ENCODE results near the gene ZBTB7C.

The ZBTB7C gene

GRCh38 chr18:48073211-48073930, 335.8 kb downstream of the ZBTB7C start:
- DNase-seq, result no peak

GRCh38 chr18:48072428-48073204, 336.6 kb downstream of the ZBTB7C start:
- no peak for DNase-seq

DNA sequence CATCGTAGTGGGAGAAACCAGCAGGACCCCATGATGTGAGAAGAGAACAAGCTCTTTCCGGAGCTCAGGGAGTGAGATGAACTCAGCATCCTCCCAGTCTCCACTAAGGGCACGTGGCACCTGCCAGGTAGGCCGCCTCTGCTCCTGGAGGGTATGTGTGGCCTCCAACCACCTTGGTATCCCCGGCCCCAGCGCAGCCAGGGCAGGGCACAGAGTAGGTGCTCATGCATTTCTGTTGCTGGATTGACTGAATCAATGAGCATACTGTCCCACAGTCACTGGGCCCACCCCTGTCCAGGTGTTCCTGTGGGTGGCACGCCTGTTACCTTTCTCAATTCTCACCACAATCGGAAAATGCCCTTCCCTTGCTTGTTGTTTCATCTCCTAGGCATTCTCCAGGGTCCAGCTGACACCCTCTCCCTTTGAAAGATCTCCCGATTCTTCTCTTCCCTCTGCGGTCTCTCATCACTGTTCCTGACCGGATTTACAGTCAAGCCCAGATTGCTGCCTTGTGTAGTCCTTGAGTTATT, 340.2 kb downstream of the ZBTB7C start:
- no peak for DNase-seq

- DNase-seq, result no peak
Observed at GRCh38 chr18:48066225-48066652, 342.9 kb downstream of the ZBTB7C start.

- DNase-seq, result no peak
Observed at GRCh38 chr18:48065601-48065995, 343.6 kb downstream of the ZBTB7C start.

GRCh38 chr18:48064978-48065600, 344.1 kb downstream of the ZBTB7C start:
- DNase-seq, result no peak

GRCh38 chr18:48061781-48062570, 347.2 kb downstream of the ZBTB7C start:
- DNase-seq, result no peak

GRCh38 chr18:48060970-48061369, 348.2 kb downstream of the ZBTB7C start:
- DNase-seq, result no peak

DNA sequence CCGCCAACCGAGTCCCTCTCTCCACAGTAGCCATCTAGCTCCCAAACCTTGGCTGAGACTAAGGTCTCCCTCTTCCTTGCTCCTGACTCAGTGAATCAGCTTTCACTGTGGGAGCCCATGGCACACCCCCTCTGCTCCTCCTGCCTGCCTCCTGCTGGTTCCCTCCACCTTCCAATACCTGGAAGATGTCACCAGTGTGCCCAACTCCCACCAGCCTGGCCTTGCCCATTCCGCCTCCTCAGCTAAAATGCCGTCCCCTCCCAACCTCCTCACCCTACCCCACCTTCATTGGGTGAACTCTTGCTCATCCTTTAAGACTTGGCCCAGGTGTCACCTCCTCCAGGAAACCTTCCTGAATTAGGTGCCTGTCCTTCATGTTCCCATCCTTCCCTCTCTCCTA, 348.8 kb downstream of the ZBTB7C start:
- no peak for DNase-seq

DNA sequence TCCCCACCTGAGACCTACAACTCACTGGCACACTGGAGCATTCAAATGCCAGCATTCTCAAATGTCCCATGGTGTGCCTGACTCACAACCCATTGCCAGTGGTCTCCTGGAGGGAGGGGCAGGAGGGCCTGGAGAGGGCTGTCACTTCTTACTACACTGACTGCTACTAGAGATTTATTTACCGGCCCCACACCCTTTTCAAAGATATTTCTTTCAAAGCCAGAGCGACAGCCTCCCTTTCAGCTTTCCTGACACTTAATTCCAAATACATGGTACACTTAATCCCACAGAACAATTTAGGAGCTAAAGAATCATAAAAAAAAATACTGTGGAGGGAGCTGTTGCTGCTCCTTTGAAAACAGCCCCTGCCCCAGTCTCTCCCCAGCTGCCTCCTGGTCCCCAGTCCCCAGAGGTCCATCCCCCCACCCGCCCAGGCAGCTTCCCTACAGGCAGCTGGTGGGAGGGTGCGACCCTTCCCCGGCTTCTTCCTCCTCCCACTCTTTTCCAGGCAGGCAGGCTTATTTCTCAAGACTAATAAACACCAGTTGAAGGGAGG, 349.6 kb downstream of the ZBTB7C start:
- no peak for DNase-seq

DNA sequence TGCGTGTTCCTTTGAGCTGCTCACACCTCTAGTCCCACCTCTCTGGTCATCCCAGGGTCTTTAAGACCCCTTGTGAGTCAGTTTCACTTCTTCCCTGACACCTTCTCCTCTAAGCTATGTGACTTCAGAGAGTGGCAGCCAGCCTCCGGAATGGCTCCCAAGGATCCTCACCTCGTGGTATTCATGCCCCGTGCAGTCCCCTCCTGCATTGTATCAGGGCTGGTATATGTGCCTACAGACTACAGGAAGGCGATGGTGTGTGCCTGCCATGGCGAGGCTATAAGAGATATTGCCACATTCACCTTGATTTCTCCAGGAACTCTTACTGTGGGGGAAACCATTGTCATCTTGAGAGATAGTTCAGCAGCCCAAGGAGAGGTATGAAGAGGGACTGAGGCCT, 350.7 kb downstream of the ZBTB7C start:
- no peak for DNase-seq

GRCh38 chr18:48057018-48057417, 352.2 kb downstream of the ZBTB7C start:
- DNase-seq, result no peak

- no peak for DNase-seq
Observed at GRCh38 chr18:48055351-48055750, 353.8 kb downstream of the ZBTB7C start.

DNA sequence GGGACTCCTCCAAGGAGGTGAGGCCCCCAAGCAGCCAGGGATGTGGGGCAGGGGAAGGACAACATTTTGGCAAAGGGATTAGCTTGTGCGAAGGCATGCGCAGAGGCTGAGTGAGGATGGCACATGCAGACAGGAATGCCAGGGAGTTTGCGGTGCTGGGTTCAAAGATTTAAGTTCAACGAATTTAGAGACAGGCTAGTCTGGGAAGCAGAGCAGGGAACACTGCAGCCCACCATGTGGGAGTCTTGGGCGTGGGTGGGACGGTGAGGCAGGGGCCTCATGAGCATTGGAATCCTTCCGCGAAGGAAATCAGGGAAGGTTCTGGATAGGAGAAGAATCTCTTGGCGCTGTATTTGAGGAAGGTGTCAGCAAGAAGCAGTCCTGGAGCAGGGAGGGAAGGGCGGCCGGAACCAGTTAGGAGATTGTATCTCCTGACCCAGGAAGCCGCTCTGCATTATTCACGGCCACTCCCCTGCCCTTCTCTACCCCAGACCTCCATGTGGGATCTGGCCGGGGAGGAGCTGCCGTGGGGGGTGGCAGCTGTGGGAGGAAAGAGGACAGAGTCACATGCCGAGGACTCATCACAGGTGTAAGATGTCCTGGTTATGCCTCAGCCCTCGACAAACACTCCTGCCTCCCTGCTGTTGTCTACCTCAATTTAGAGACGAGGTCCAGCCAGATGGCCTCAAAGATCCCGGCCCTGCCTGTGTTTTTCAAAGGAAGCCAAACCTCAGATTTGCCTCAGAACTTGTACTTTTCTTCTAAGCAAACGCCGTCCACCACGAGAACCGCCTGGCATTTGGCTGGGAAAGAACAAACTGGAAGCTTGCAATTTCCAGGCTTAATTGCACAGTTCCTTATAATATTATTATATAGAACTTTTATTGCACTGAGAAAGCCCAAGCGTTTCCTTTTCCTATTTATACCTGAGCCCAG, 355.0 kb downstream of the ZBTB7C start:
- DNase-seq, result no peak

GRCh38 chr18:48052842-48053241, 356.3 kb downstream of the ZBTB7C start:
- no peak for DNase-seq

- no peak for DNase-seq
Observed at GRCh38 chr18:48051945-48052840, 357.0 kb downstream of the ZBTB7C start.

DNA sequence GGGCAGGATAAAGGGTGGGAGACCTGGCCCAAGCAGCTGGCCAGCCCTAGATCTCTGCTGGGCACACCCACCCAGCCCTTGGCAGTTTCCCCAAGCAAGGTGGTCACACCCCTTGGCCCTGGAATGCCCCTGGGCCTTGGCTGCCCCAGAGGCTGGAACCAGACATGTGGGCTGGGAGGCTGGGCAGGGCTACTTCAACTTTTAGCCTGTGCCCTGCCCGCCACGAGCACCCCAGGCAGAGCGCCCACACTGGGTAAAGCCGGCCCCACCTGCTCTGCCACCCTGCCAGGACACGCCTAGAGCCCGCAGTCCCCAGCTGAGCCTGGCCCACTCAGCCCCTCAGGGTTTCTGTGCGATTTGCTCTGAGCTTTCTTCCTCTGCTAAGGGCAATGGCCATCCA, 359.0 kb downstream of the ZBTB7C start:
- no peak for DNase-seq

DNA sequence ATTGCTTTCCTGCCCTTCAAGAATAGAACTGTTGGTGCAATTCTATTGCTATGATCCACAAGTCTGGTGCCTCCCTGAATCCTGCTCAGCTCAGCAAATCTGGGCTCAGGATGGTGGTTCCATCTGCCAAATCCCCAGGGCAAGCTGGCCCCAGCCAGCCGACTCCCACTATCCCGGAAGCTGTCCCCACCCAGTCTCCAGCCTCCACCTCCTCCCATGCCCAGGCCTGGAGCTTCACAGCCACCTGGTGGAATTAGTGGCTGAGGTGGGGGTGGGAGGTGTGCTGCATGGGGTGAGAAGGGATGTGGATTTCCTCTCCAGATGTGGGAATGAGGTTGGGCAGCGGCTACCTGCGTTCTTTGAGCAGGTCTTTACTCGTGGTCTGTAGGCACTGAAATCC, 359.4 kb downstream of the ZBTB7C start:
- DNase-seq, result no peak

GRCh38 chr18:48048251-48048650, 360.9 kb downstream of the ZBTB7C start:
- no peak for DNase-seq

DNA sequence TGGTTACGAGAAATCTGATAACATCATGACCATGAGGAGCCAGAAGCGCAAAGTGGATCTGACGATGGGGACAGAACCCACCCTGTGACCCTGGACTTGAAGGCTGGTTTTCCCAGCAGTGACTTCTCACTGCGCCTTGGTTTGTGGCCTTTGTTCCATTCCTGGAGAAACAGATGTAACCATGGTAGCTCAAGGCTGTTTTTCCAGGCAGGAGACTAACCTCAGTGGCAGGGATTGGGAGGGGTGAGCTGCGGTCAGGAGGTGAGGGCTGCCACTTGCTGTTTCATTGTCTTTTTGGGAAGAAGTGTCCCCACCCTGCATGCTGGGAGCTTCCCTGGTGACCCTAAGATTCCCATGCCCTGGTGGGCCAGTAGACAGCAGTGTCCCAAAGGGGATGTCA, 362.3 kb downstream of the ZBTB7C start:
- no peak for DNase-seq

All from activated effector memory CD4-positive, alpha-beta T cell treated with Interleukin-2 at 50 U/mL for 16 hours (primary cell).